H1 (cell line): ENCODE data around the gene SCP2. TPM values are rescaled to one million over a fixed set of nuclear protein-coding genes. Genes with fewer than 3 reads are reported as not detected.

Experiments used
- CTCF ChIA-PET: fragments of 300-600 bp; sonication (Branson Sonifier 250); formaldehyde crosslinking; loops from one replicate; lab custom pipeline; 2021; ENCODE audit not compliant: partially characterized antibody; lab: Charles Lee
- POLR2A ChIA-PET: fragments of 300-600 bp; sonication (Branson Sonifier 250); formaldehyde crosslinking; loops from one replicate; lab custom pipeline; 2021; ENCODE audit warnings: inconsistent platforms; ENCODE audit not compliant: partially characterized antibody; lab: Charles Lee
- DNase-seq, 2 experiments: peaks; one replicate each; pipeline versions ENCODE4 v3.0.0 to v3.0.0-alpha.2; 2010 to 2022; ENCODE audit warnings: low spot score in 2 of 2, low read depth in 1 of 2, mixed read lengths in 1 of 2
- FAIRE-seq: peaks from 2 replicates; lab custom pipeline; 2011; peaks lifted over from hg19 to GRCh38; lab: Jason Lieb, UNC
- H2AFZ ChIP-seq: 2 replicates; pipeline ENCODE4 v1.8.1; 2012; ENCODE audit warnings: low read length, inconsistent platforms
- H2AK5ac ChIP-seq: 2 replicates; pipeline ENCODE4 v1.6.1; 2013; ENCODE audit warnings: low read depth, low read length
- H2BK120ac ChIP-seq: replicated peaks from 2 replicates; pipeline ENCODE3; 2013; ENCODE audit warnings: low read depth, low read length, inconsistent platforms
- H2BK12ac ChIP-seq: 2 replicates; pipeline ENCODE4 v1.6.1; 2013; ENCODE audit warnings: low read depth, low read length
- H2BK15ac ChIP-seq: 2 replicates; pipeline ENCODE4 v1.6.1; 2013; ENCODE audit warnings: low read length
- H2BK20ac ChIP-seq: 2 replicates; pipeline ENCODE4 v1.6.1; 2013; ENCODE audit warnings: low read length
- H2BK5ac ChIP-seq: 2 replicates; pipeline ENCODE4 v1.6.1; 2013; ENCODE audit warnings: low read depth, low read length
- H3K14ac ChIP-seq: 2 replicates; pipeline ENCODE4 v1.6.1; 2013; ENCODE audit warnings: inconsistent platforms; ENCODE audit not compliant: insufficient read length
- H3K18ac ChIP-seq: 2 replicates; pipeline ENCODE4 v1.6.1; 2013; ENCODE audit warnings: low read length; ENCODE audit errors: extremely low read depth
- H3K23ac ChIP-seq: 2 replicates; pipeline ENCODE4 v1.6.1; 2013; ENCODE audit warnings: inconsistent platforms; ENCODE audit not compliant: insufficient read length
- H3K23me2 ChIP-seq: 2 replicates; pipeline ENCODE4 v1.6.1; 2013; ENCODE audit warnings: low read depth, low read length
- H3K27ac ChIP-seq: 2 replicates; pipeline ENCODE4 v1.6.1; 2011; ENCODE audit warnings: low read depth, low read length, inconsistent platforms
- H3K27me3 ChIP-seq, 4 experiments: replicated peaks in 1 of 4; 1 replicate in 1 of 4; 2 replicates in 3 of 4; pipeline versions ENCODE4 v1.6.1 to v1.8.1; 2011 to 2013; ENCODE audit warnings: low read length in 3 of 4, mild to moderate bottlenecking in 3 of 4, inconsistent platforms in 2 of 4, mixed read lengths in 2 of 4, moderate library complexity in 1 of 4; ENCODE audit not compliant: control insufficient read depth in 3 of 4, insufficient read depth in 3 of 4; ENCODE audit errors: extremely low read depth in 1 of 4
- H3K36me3 ChIP-seq, 4 experiments: 2 replicates each; pipeline versions ENCODE4 v1.6.1 to v1.8.1; 2011 to 2013; ENCODE audit warnings: mild to moderate bottlenecking in 4 of 4, low read length in 3 of 4, moderate library complexity in 2 of 4, control low read depth in 1 of 4, inconsistent platforms in 1 of 4; ENCODE audit not compliant: insufficient read depth in 4 of 4, control insufficient read depth in 2 of 4
- H3K4ac ChIP-seq: replicated peaks from 2 replicates; pipeline ENCODE3; 2013; ENCODE audit warnings: low read length, low read depth, mixed read lengths, inconsistent platforms; ENCODE audit not compliant: insufficient read length
- H3K4me1 ChIP-seq, 4 experiments: replicated peaks in 1 of 4; 1 replicate in 1 of 4; 2 replicates in 3 of 4; pipeline versions ENCODE4 v1.6.1 to v1.8.1; 2011 to 2013; ENCODE audit warnings: low read length in 3 of 4, inconsistent platforms in 2 of 4, mixed read lengths in 1 of 4; ENCODE audit not compliant: insufficient read depth in 4 of 4, control insufficient read depth in 3 of 4
- H3K4me2 ChIP-seq, 2 experiments: 2 replicates each; pipeline versions ENCODE4 v1.6.1 to v1.8.1; 2011 to 2013; ENCODE audit warnings: low read depth in 2 of 2, low read length in 2 of 2, control low read depth in 1 of 2, inconsistent platforms in 1 of 2, mild to moderate bottlenecking in 1 of 2; ENCODE audit not compliant: insufficient read depth in 1 of 2
- H3K4me3 ChIP-seq, 4 experiments: fragments of 200-600, 300-600 bp in 1 of 4; sonication (generic), shearing (Covaris generic), sonication (Bioruptor Twin) in 1 of 4; 2 replicates each; pipeline versions ENCODE4 v1.5.1 to v1.8.1; 2011 to 2016; ENCODE audit warnings: low read length in 4 of 4, low read depth in 3 of 4, control low read depth in 2 of 4, inconsistent platforms in 2 of 4, mild to moderate bottlenecking in 2 of 4, mixed read lengths in 1 of 4, moderate library complexity in 1 of 4; ENCODE audit not compliant: insufficient read depth in 2 of 4; ENCODE audit errors: extremely low read depth in 1 of 4
- H3K56ac ChIP-seq: replicated peaks from 2 replicates; pipeline ENCODE3; 2013; ENCODE audit warnings: low read depth, mild to moderate bottlenecking, mixed read lengths, low read length, inconsistent platforms; ENCODE audit not compliant: insufficient read length
- H3K79me1 ChIP-seq: 2 replicates; pipeline ENCODE4 v1.6.1; 2013; ENCODE audit warnings: low read depth, low read length, control low read depth
- H3K79me2 ChIP-seq, 2 experiments: 2 replicates each; pipeline versions ENCODE4 v1.6.1 to v1.8.1; 2012 to 2013; ENCODE audit warnings: low read length in 2 of 2, mild to moderate bottlenecking in 2 of 2, inconsistent platforms in 1 of 2; ENCODE audit not compliant: insufficient read depth in 2 of 2, control insufficient read depth in 1 of 2
- H3K9ac ChIP-seq, 4 experiments: replicated peaks in 1 of 4; 1 replicate in 1 of 4; 2 replicates in 3 of 4; pipeline versions ENCODE4 v1.6.1 to v1.8.1; 2011 to 2013; ENCODE audit warnings: low read depth in 3 of 4, low read length in 3 of 4, control low read depth in 2 of 4, mild to moderate bottlenecking in 2 of 4, moderate library complexity in 2 of 4, inconsistent platforms in 1 of 4; ENCODE audit errors: extremely low read depth in 1 of 4
- H3K9me3 ChIP-seq, 2 experiments: 2 replicates each; pipeline versions ENCODE4 v1.6.1 to v1.8.1; 2012 to 2013; ENCODE audit warnings: mild to moderate bottlenecking in 2 of 2, moderate library complexity in 2 of 2, control low read depth in 1 of 2, inconsistent platforms in 1 of 2, low read depth in 1 of 2, low read length in 1 of 2, mixed read lengths in 1 of 2; ENCODE audit not compliant: insufficient read depth in 2 of 2
- H4K20me1 ChIP-seq, 2 experiments: replicated peaks in 1 of 2; 2 replicates each; pipeline versions ENCODE3 to v1.8.1; 2011 to 2013; ENCODE audit warnings: inconsistent platforms in 2 of 2, low read length in 2 of 2, mild to moderate bottlenecking in 1 of 2; ENCODE audit not compliant: insufficient read depth in 2 of 2, control insufficient read depth in 1 of 2
- H4K5ac ChIP-seq: 2 replicates; pipeline ENCODE4 v1.6.1; 2013; ENCODE audit warnings: low read length, low read depth, mixed read lengths, inconsistent platforms; ENCODE audit not compliant: insufficient read length
- H4K8ac ChIP-seq: 2 replicates; pipeline ENCODE4 v1.8.0; 2013; ENCODE audit warnings: mild to moderate bottlenecking, moderate library complexity, low read length, inconsistent platforms; ENCODE audit not compliant: insufficient read depth; ENCODE audit errors: extremely low read depth
- H4K91ac ChIP-seq: replicated peaks from 2 replicates; pipeline ENCODE3; 2013; ENCODE audit warnings: low read length, mixed read lengths, inconsistent platforms; ENCODE audit not compliant: insufficient read length
- ASH2L ChIP-seq: fragments of 200-600, 300-600 bp; sonication (generic); IDR thresholded peaks from one replicate; pipeline ENCODE4 v1.7.1; 2017; ENCODE audit warnings: low read length
- BACH1 ChIP-seq: IDR thresholded peaks from 2 replicates; pipeline ENCODE4 v1.6.1; 2012; ENCODE audit warnings: low read length, improper control_type of control experiment
- BRCA1 ChIP-seq: IDR thresholded peaks from 2 replicates; pipeline ENCODE4 v1.6.1; 2012; ENCODE audit warnings: low read depth, low read length, improper control_type of control experiment
- CTBP2 ChIP-seq: IDR thresholded peaks from 2 replicates; pipeline ENCODE4 v1.7.0; 2011; ENCODE audit warnings: borderline replicate concordance, mild to moderate bottlenecking, moderate library complexity, mixed read lengths, low read length; ENCODE audit not compliant: insufficient read depth, insufficient read length
- EGR1 ChIP-seq: IDR thresholded peaks from 2 replicates; pipeline ENCODE4 v1.6.1; 2011; ENCODE audit warnings: low read depth, low read length, borderline replicate concordance
- EZH2 ChIP-seq: fragments of 200-600 bp; sonication (generic); IDR thresholded peaks from 2 replicates; pipeline ENCODE4 v1.7.1; 2012; ENCODE audit warnings: low read depth, mild to moderate bottlenecking, moderate library complexity, low read length, inconsistent platforms; ENCODE audit not compliant: severe bottlenecking
- GABPA ChIP-seq: IDR thresholded peaks from 2 replicates; pipeline ENCODE4 v1.6.1; 2011; ENCODE audit warnings: mild to moderate bottlenecking, low read length, moderate library complexity, borderline replicate concordance; ENCODE audit not compliant: insufficient read depth
- HDAC6 ChIP-seq: IDR thresholded peaks from one replicate; pipeline ENCODE4 v1.7.1; 2012; ENCODE audit warnings: low read depth, mild to moderate bottlenecking, inconsistent platforms, low read length, moderate library complexity
- MAFK ChIP-seq: IDR thresholded peaks from 2 replicates; pipeline ENCODE4 v1.6.1; 2012; ENCODE audit warnings: low read depth, mild to moderate bottlenecking, improper control_type of control experiment, low read length
- SP1 ChIP-seq: IDR thresholded peaks from 2 replicates; pipeline ENCODE4 v1.6.1; 2011; ENCODE audit warnings: low read depth, low read length
- SP2 ChIP-seq: IDR thresholded peaks from 2 replicates; pipeline ENCODE4 v1.6.1; 2012; ENCODE audit warnings: mild to moderate bottlenecking, low read length, inconsistent platforms
- WGBS, 2 experiments: shearing (Covaris generic) in 1 of 2; methylation state at CpG; one replicate each; pipeline versions ENCODE4 v1.1.6 to v1.1.7; 2013 to 2015; ENCODE audit warnings: low lambda C conversion rate in 2 of 2, mixed read lengths in 2 of 2, inconsistent platforms in 1 of 2, low coverage in 1 of 2, missing lambda C conversion rate in 1 of 2; ENCODE audit not compliant: insufficient replicate concordance in 2 of 2, insufficient coverage in 1 of 2, insufficient read length in 1 of 2; ENCODE audit errors: extremely low coverage in 1 of 2, missing lambda C conversion rate in 1 of 2; 5-methylcytosine and 5-hydroxymethylcytosine counted together
- polyA plus RNA-seq, 7 experiments: library from polyadenylated mRNA; depleted of rRNA in 3 of 7; stranded (reverse) in 5 of 7; unstranded in 2 of 7; fragments of >200 nt in 5 of 7; fragments of 200-250 nt in 2 of 7; gene quantifications; 1 replicate in 5 of 7; 2 replicates in 1 of 7; 4 replicates in 1 of 7; pipeline versions ENCODE4 v1.2.1 to v1.2.3, GENCODE V29; 2011 to 2013; ENCODE audit warnings: missing spikeins in 2 of 7, mixed read lengths in 2 of 7
- total RNA-seq: library from RNA; stranded (reverse); fragmentation: NEBNext Ultra II Directional; extraction: Animal tissue kit (Norgen Biotek cat#: 25700); gene quantifications from 2 replicates; pipeline ENCODE4 v1.2.1, GENCODE V29; 2021

Gene SCP2
- total and polyA plus RNA-seq, 2 of the 8 experiments (the other 6 are each of a cell fraction or from before 2014, with no cell fraction given), result 20.9 to 54.3 TPM

GRCh38 chr1:53031732-53032131 lies 104.7 kb downstream of the SCP2 start:
- H4K91ac ChIP-seq, result no peak overlapping the region
- H3K27ac ChIP-seq, result no peak overlapping the region
- H3K23me2 ChIP-seq, result no peaks in the 10 kb centered on the region
- no peaks in the 10 kb centered on the region; a peak in 1 of 8 replicates for H3K36me3 ChIP-seq
- no peak overlapping the region for H2BK120ac ChIP-seq
- no peak overlapping the region for H3K56ac ChIP-seq
- H2BK5ac ChIP-seq, result no peak overlapping the region
- CTCF ChIA-PET, result interaction anchor here (1.7 to 1.8 kb wide), 2 partner anchors 11 to 17 kb away, joined by 4 to 7 read pairs; no protein-coding TSS in a partner anchor
- H4K20me1 ChIP-seq, result no peaks in the 10 kb centered on the region
- H3K14ac ChIP-seq, result no peak overlapping the region
- no peak overlapping the region for H3K23ac ChIP-seq
- H2AFZ ChIP-seq, result no peak overlapping the region
- no peaks in the 10 kb centered on the region for H3K4me1 ChIP-seq
- H3K79me2 ChIP-seq, result no peaks in the 10 kb centered on the region
- H3K27me3 ChIP-seq, result no peaks in the 10 kb centered on the region
- no peak overlapping the region for H2BK20ac ChIP-seq
- no peaks in the 10 kb centered on the region for H3K79me1 ChIP-seq
- H3K4ac ChIP-seq, result no peak overlapping the region
- TF ChIP-seq SP2 (no peak), ASH2L (no peak), HDAC6 (no peak), GABPA (no peak), EGR1 (no peak), SP1 (no peak), EZH2 (no peak), MAFK (no peak), BRCA1 (no peak), CTBP2 (no peak), BACH1 (no peak)
- TF ChIP-seq, all 59 proteins: peak for 0
- Histone ChIP-seq H3K4me2 (no peak overlapping the region), H2AK5ac (no peak overlapping the region), H3K9me3 (no peaks in the 10 kb centered on the region), H3K4me3 (no peak overlapping the region), H3K9ac (no peak overlapping the region), H3K18ac (no peak overlapping the region), H4K8ac (no peak overlapping the region), H2BK12ac (no peak overlapping the region), H2BK15ac (no peak overlapping the region), H4K5ac (no peak overlapping the region)
- WGBS, 2 experiments, result 90% methylated on average over 1 of the region's 1 CpG; no CpG with 5 or more reads in 1 of the 2 experiments
- no peak for DNase-seq
- POLR2A ChIA-PET, result no interaction called here
- FAIRE-seq, result no peak
